ENCODE data around the gene MX2.

The MX2 gene

DNA sequence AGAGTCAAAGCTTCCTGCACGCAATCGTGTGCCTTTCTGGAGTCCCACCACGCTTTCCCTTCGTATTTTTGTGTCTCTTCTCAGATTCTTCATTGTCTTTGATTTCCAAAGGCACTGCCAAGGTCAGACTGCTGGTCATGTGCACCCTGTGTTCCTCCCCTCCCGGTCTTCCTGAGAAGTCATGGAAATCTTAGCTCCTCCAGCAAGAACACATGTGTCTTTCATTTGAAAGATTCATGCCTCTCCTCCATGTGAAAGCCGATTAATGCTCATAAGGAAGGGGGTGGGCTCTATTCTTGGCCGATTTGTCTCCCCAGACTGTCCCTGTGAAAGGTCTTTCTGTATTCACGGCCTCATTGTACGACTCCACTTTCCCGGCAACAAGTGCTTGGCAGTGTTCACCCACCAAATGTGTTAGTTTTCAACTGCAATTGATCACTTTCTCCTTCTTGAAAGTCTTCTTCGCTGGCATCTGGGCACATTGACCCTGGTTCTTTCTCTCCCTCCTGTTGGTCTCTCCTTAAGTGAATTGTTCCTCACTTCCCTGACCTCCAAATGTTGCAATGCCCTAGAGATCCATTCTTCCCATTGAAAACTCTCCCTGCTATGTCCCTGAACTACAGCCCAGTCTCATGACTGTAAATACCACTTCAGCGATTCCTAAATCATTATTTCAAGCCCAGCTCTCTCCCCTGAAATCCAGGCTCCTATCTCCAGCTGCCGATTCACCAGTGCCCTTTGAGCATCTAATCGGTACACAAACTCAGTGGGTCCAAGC is 25.4 kb downstream of the MX2 start:
- no peaks in the 10 kb centered on the region for H3K4me1 ChIP-seq
- no peaks in the 10 kb centered on the region for H3K79me2 ChIP-seq
- H2AFZ ChIP-seq: no peak overlapping the region
- H3K27ac ChIP-seq: no peak overlapping the region
- no peak overlapping the region for H3K4me3 ChIP-seq (ENCODE audit: low read depth, low read length)
- no peaks in the 10 kb centered on the region for H3K36me3 ChIP-seq (ENCODE audit: control insufficient read depth, insufficient read depth, low read length)
- H3K27me3 ChIP-seq (ENCODE audit: control insufficient read depth, insufficient read depth, low read length): no peaks in the 10 kb centered on the region
- H3K4me2 ChIP-seq (ENCODE audit: low read length): no peak overlapping the region
- no peak overlapping the region for H3K9ac ChIP-seq
- no peaks in the 10 kb centered on the region for H3K9me3 ChIP-seq (ENCODE audit: control insufficient read depth, low read length)
- TF ChIP-seq, protein P1, sequence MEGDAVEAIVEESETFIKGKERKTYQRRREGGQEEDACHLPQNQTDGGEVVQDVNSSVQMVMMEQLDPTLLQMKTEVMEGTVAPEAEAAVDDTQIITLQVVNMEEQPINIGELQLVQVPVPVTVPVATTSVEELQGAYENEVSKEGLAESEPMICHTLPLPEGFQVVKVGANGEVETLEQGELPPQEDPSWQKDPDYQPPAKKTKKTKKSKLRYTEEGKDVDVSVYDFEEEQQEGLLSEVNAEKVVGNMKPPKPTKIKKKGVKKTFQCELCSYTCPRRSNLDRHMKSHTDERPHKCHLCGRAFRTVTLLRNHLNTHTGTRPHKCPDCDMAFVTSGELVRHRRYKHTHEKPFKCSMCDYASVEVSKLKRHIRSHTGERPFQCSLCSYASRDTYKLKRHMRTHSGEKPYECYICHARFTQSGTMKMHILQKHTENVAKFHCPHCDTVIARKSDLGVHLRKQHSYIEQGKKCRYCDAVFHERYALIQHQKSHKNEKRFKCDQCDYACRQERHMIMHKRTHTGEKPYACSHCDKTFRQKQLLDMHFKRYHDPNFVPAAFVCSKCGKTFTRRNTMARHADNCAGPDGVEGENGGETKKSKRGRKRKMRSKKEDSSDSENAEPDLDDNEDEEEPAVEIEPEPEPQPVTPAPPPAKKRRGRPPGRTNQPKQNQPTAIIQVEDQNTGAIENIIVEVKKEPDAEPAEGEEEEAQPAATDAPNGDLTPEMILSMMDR (IDR thresholded peaks at IDR 0.05): no peak

DNA sequence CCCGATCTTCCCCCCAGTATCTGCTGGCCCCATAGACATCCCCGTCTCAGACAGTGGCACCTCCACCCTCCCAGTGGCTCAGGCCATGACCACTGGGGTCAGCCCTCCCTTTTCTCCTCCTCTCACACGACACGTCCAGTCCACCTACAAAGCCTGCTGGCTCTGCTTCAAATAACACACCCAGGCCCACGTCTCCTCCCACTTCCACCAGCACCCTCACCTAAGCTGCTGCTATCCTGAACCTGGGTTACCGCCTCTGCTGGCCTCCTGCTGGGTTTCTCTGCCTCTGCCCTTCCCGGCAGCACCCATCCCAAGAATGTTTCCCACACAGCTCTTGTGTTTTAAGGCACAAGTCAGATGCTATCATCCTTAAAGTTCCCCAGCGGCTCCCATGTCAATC is 26.0 kb downstream of the MX2 start:
- Histone ChIP-seq H3K27me3 (ENCODE audit: control insufficient read depth, insufficient read depth, low read length) (no peaks in the 10 kb centered on the region), H3K4me2 (ENCODE audit: low read length) (no peak overlapping the region), H3K4me3 (ENCODE audit: low read depth, low read length) (no peak overlapping the region), H3K27ac (no peak overlapping the region), H3K4me1 (no peaks in the 10 kb centered on the region), H3K36me3 (ENCODE audit: control insufficient read depth, insufficient read depth, low read length) (no peaks in the 10 kb centered on the region), H2AFZ (no peak overlapping the region), H3K9ac (no peak overlapping the region), H3K9me3 (ENCODE audit: control insufficient read depth, low read length) (no peaks in the 10 kb centered on the region), H3K79me2 (no peaks in the 10 kb centered on the region)
- TF ChIP-seq, protein P1 (IDR thresholded peaks at IDR 0.05): no peak

DNA sequence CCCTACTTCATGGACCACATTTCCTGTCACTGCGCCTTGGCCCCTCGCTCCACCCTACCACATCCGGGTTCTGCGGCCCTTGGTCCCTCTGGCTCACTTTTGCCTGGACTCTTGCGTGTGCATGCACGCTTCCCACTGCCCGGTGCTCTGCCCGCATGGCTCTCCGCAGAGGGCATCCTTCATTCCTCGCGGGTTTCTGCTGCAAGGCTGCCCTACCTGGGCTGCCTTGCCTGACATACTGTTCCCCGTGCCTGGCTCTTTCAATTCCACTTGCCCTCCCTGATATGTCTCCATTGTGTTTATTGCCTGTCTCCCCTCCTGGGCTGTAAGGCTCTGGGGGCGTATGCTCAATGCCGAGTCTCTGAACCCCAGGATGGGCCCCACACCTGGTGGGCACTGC is 26.4 kb downstream of the MX2 start:
- TF ChIP-seq, protein P1 (IDR thresholded peaks at IDR 0.05): no peak
- no peaks in the 10 kb centered on the region for H3K4me1 ChIP-seq
- no peaks in the 10 kb centered on the region for H3K36me3 ChIP-seq (ENCODE audit: control insufficient read depth, insufficient read depth, low read length)
- no peaks in the 10 kb centered on the region for H3K9me3 ChIP-seq (ENCODE audit: control insufficient read depth, low read length)
- no peak overlapping the region for H3K4me2 ChIP-seq (ENCODE audit: low read length)
- H3K27me3 ChIP-seq (ENCODE audit: control insufficient read depth, insufficient read depth, low read length): no peaks in the 10 kb centered on the region
- H3K27ac ChIP-seq: no peak overlapping the region
- no peak overlapping the region for H3K4me3 ChIP-seq (ENCODE audit: low read depth, low read length)
- H3K9ac ChIP-seq: no peak overlapping the region
- no peak overlapping the region for H2AFZ ChIP-seq
- no peaks in the 10 kb centered on the region for H3K79me2 ChIP-seq

DNA sequence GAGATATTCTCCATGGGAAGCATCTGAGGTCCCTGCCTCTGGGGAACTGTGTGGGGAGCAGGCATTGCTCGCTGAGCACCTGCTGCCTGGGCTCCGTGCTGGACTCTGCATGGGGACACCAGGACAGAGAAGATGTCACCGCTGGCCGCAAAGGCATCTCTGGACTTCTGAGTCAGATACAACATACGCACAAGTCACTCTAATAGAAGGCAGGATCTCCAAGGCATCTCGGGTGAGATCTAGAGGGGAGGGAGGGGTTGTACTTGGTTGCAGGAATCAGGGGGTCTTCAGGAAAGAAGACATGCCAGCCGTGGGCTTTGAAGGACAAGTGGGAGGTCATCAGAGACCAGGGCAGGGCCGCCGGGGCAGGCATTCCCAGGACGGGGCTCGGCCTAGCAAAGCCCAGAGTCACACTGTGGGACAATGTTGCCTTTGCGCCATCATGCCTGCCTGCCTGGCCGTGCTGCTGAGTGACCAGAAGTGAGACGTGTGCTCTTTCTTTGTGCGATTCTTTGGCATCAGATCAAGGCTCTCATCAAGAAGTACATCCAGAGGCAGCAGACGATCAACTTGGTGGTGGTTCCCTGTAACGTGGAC is 28.3 kb downstream of the MX2 start:
- TF ChIP-seq, protein P1 (IDR thresholded peaks at IDR 0.05): no peak
- no peaks in the 10 kb centered on the region for H3K36me3 ChIP-seq (ENCODE audit: control insufficient read depth, insufficient read depth, low read length)

More for the DNA sequence above, 28.3 kb downstream of the MX2 start:
- Histone ChIP-seq H2AFZ (no peak overlapping the region), H3K9me3 (ENCODE audit: control insufficient read depth, low read length) (no peaks in the 10 kb centered on the region), H3K4me1 (no peaks in the 10 kb centered on the region), H3K4me3 (ENCODE audit: low read depth, low read length) (no peak overlapping the region), H3K4me2 (ENCODE audit: low read length) (no peak overlapping the region), H3K79me2 (no peaks in the 10 kb centered on the region), H3K27ac (no peak overlapping the region), H3K27me3 (ENCODE audit: control insufficient read depth, insufficient read depth, low read length) (no peaks in the 10 kb centered on the region), H3K9ac (no peak overlapping the region)

Measured in parathyroid adenoma (tissue), 2 donors.